Panc1 (cell line): ENCODE results near the gene STARD9. TPM values are rescaled to one million over a fixed set of nuclear protein-coding genes. Genes with fewer than 3 reads are reported as not detected.

Experiments
- ATAC-seq: fragments of 200-7000 bp; cut with Tn5 transposase; 2 replicates; pipeline ENCODE4 v1.9.1; 2020; ENCODE audit warnings: mild to moderate bottlenecking, moderate library complexity
- BruUV-seq: library from RNA; stranded (reverse); fragments of 400-500 nt; replicated peaks from 2 replicates; lab custom pipeline; 2021; lab: Mats Ljungman, UMichigan
- CTCF ChIA-PET: fragments of 300-600 bp; sonication (Branson Sonifier 250); formaldehyde crosslinking; loops from one replicate; lab custom pipeline; 2022; ENCODE audit warnings: antibody characterized with exemption; lab: Charles Lee
- POLR2A ChIA-PET: fragments of 300-600 bp; sonication (Branson Sonifier 250); formaldehyde crosslinking; loops from one replicate; lab custom pipeline; 2022; ENCODE audit warnings: antibody characterized with exemption; lab: Charles Lee
- DNase-seq: peaks from one replicate; pipeline ENCODE4 v3.0.0-alpha.2; 2010; ENCODE audit warnings: low read depth, low spot score
- H3K27ac ChIP-seq: 2 replicates; pipeline ENCODE4 v1.5.1; 2011; ENCODE audit warnings: mild to moderate bottlenecking, low read length, inconsistent platforms
- H3K27me3 ChIP-seq: fragments of 200-500 bp; sonication (Bioruptor generic); 2 replicates; pipeline ENCODE4 v1.6.0; 2014; ENCODE audit warnings: low read length, inconsistent platforms; ENCODE audit not compliant: control insufficient read depth, insufficient read depth
- H3K36me3 ChIP-seq: fragments of 200-500 bp; sonication (Bioruptor generic); 2 replicates; pipeline ENCODE4 v1.5.1; 2014; ENCODE audit warnings: inconsistent platforms, mild to moderate bottlenecking, low read length, moderate library complexity; ENCODE audit not compliant: control insufficient read depth, insufficient read depth
- H3K4me1 ChIP-seq: 2 replicates; pipeline ENCODE4 v1.5.1; 2011; ENCODE audit warnings: inconsistent platforms, mild to moderate bottlenecking, low read length, moderate library complexity; ENCODE audit not compliant: control insufficient read depth, insufficient read depth
- H3K4me3 ChIP-seq, 2 experiments: 2 replicates each; pipeline ENCODE4 v1.5.1; 2011 to 2012; ENCODE audit warnings: low read depth in 2 of 2, low read length in 2 of 2, mild to moderate bottlenecking in 2 of 2, inconsistent platforms in 1 of 2, moderate library complexity in 1 of 2
- H3K9me3 ChIP-seq: fragments of 200-500 bp; sonication (Bioruptor generic); 2 replicates; pipeline ENCODE4 v1.5.1; 2014; ENCODE audit warnings: low read depth, mild to moderate bottlenecking, inconsistent platforms, low read length, moderate library complexity; ENCODE audit not compliant: control insufficient read depth, insufficient read depth
- POLR2AphosphoS5 ChIP-seq: IDR thresholded peaks from 2 replicates; pipeline ENCODE4 v1.6.1; 2012; ENCODE audit warnings: mild to moderate bottlenecking, low read depth, low read length, moderate library complexity
- REST ChIP-seq, 2 experiments: IDR thresholded peaks; 2 replicates each; pipeline ENCODE4 v1.6.1; 2011 to 2012; ENCODE audit warnings: low read depth in 2 of 2, control low read depth in 1 of 2, low read length in 1 of 2, mild to moderate bottlenecking in 1 of 2, moderate library complexity in 1 of 2; ENCODE audit not compliant: insufficient read depth in 1 of 2
- SIN3A ChIP-seq: IDR thresholded peaks from 2 replicates; pipeline ENCODE4 v1.6.1; 2012; ENCODE audit warnings: low read depth, mild to moderate bottlenecking, low read length, moderate library complexity, borderline replicate concordance; ENCODE audit not compliant: insufficient read depth
- TCF7L2 ChIP-seq: IDR thresholded peaks from 2 replicates; pipeline ENCODE4 v1.6.1; 2011; ENCODE audit warnings: mild to moderate bottlenecking, low read depth, low read length, inconsistent platforms
- in situ Hi-C: cut with HindIII; loops from 2 replicates; pipeline ENCODE4 v1.10.0; 2016; ENCODE audit warnings: low sequenced_read_pairs, low pct_unique_long_range_greater_than_20kb
- intact Hi-C: fragments of 100-400 bp; cut with micrococcal nuclease; formaldehyde crosslinking; loops from one replicate; pipeline ENCODE4 v1.10.0; 2022; ENCODE audit not compliant: unreplicated experiment
- total RNA-seq: library from RNA; stranded (reverse); gene quantifications from one replicate; pipeline ENCODE4 v1.2.1, GENCODE V29; 2021; ENCODE audit not compliant: unreplicated experiment
- TF ChIP-seq, protein P1 (sequence below): fragments of 450-650 bp; IDR thresholded peaks from 2 replicates; pipeline ENCODE4 v1.5.1; 2017; ENCODE audit warnings: mild to moderate bottlenecking

Gene STARD9
- total RNA-seq, 1 experiment from 2014 or later: 13.4 TPM

DNA sequence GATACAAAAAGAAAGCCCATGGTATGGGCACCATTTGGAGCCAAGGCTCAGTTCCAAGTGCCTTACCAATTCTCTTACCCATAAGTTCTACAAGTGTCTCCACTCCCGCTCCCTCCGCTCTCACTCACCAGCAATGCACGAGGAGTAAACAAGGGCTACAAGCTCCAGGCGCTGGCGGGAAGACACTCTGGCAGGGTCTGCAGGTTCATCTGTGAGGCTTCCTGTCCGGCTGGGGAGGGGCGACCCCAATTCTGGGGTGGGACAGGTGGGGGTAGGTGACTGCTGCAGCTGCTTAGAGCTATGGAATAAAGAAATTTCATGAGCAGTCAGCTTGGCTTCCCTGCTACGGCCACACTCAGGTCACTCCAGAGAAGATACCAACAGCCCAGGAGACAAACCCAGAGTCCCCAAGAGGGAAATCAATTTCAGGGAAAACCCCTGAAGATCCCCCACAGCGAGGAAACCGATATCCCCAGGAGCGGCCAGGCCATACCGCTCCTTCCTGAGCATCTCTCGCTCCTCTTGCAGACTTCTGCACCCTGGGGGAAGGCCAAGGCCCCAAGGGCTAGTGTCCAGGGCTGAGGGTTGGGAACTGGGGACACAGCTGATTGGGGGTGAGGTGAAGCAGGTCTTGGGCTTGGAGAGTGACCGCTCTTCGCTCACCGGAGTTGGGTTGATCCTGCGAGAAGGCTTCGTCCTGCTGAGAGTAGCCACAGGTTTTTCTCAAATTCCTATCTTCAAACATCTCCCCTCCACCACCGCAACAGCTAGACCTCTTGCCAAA lies 160.2 kb downstream of the STARD9 start:
- 0 out of 2 replicates have a peak, but pooled peaks have one; percentile 36 for TF ChIP-seq POLR2AphosphoS5
- TF ChIP-seq REST (IDR thresholded peaks at IDR 0.05; ENCODE audit: insufficient read depth in 1 of 2, low read depth in 2 of 2, low read length in 1 of 2): no peak
- TF ChIP-seq, protein P1, sequence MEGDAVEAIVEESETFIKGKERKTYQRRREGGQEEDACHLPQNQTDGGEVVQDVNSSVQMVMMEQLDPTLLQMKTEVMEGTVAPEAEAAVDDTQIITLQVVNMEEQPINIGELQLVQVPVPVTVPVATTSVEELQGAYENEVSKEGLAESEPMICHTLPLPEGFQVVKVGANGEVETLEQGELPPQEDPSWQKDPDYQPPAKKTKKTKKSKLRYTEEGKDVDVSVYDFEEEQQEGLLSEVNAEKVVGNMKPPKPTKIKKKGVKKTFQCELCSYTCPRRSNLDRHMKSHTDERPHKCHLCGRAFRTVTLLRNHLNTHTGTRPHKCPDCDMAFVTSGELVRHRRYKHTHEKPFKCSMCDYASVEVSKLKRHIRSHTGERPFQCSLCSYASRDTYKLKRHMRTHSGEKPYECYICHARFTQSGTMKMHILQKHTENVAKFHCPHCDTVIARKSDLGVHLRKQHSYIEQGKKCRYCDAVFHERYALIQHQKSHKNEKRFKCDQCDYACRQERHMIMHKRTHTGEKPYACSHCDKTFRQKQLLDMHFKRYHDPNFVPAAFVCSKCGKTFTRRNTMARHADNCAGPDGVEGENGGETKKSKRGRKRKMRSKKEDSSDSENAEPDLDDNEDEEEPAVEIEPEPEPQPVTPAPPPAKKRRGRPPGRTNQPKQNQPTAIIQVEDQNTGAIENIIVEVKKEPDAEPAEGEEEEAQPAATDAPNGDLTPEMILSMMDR: no peak
- no peaks in the 10 kb centered on the region for H3K27me3 ChIP-seq
- H3K27ac ChIP-seq: peak overlapping the region; percentile 76
- in situ Hi-C loops: no loop called here
- intact Hi-C loops: no loop called here
- peaks cover 2% of the 10 kb centered on the region; the same call in 1 of the 2 replicates for H3K36me3 ChIP-seq
- TSS peak; percentile 55 for BruUV-seq
- POLR2A ChIA-PET: interaction anchor here (0.5 to 0.6 kb wide), 2 partner anchors 25 to 88 kb away, joined by 3 to 4 read pairs; no protein-coding TSS in a partner anchor
- H3K4me1 ChIP-seq: 0 out of 2 replicates have a peak, but pooled peaks cover 11% of the 10 kb centered on the region
- H3K9me3 ChIP-seq: no peaks in the 10 kb centered on the region
- DNase-seq (no peak), ATAC-seq (no peak)
- H3K4me3 ChIP-seq: peak overlapping the region; percentile 77 to 78
- CTCF ChIA-PET: no interaction called here

DNA sequence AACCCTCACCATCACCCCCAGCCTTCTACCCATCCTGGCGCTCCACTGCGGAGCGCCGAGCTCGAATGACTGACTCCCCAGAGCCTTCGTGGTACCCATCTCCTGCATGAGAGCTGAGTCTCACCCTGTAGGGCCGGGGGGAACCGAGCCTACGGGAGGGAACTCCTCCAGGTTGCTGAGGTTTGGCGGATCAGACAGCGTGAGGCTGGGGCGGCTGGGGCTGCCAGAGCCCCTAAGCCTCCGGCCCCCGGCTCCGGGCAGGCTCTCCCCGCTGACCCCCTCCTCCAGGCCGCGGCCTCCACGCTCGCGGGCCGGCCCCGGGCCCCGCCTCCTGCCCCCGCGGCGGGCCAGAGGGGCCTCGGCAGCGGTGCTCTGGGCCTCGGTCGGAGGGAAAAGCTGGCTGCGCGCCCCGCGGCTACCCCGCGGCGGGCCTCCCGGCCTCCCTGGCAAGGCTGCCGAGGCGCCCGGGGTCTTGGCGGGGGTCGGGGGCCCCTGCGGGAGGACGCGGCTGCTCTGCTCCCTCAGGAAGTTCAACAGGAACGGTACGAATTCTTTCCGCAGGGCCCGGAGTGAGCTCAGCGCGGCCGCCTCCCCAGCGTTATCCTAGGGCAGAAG lies 160.9 kb downstream of the STARD9 start:
- Histone ChIP-seq H3K4me1 (0 out of 2 replicates have a peak, but pooled peaks cover 11% of the 10 kb centered on the region), H3K27me3 (no peaks in the 10 kb centered on the region), H3K9me3 (no peaks in the 10 kb centered on the region), H3K36me3 (peaks cover 2% of the 10 kb centered on the region; the same call in 1 of the 2 replicates), H3K27ac (peak overlapping the region; percentile 76), H3K4me3 (peak overlapping the region; percentile 77 to 78)
- DNase-seq (no peak), ATAC-seq (peak; percentile 36)
- TF ChIP-seq REST (IDR thresholded peaks at IDR 0.05; ENCODE audit: insufficient read depth in 1 of 2, low read depth in 2 of 2, low read length in 1 of 2) (no peak), SIN3A (no peak), TCF7L2 (no peak), POLR2AphosphoS5 (no peak; the same call in 1 of the 2 replicates)
- TF ChIP-seq, protein P1: no peak
- POLR2A ChIA-PET: interaction anchor here (0.6 kb wide), 1 partner anchor 24 kb away, joined by 4 read pairs; no protein-coding TSS in a partner anchor
- no TSS peak for BruUV-seq
- in situ Hi-C loops: no loop called here
- CTCF ChIA-PET: no interaction called here
- intact Hi-C loops: no loop called here
